Neural cell (in vitro differentiated cells): Measurements from ENCODE around the gene ZNF415. TPM values are rescaled to one million over a fixed set of nuclear protein-coding genes. Genes with fewer than 3 reads are reported as not detected.

Experiments
- H2AFZ ChIP-seq: fragments of 200-600, 300-800 bp; sonication (generic), shearing (Covaris generic); 2 replicates; pipeline ENCODE4 v1.6.0; 2014; ENCODE audit warnings: low read depth, mild to moderate bottlenecking, antibody characterized with exemption, low read length, moderate library complexity
- H3F3A ChIP-seq: fragments of 200-600 bp; shearing (Covaris generic); 2 replicates; pipeline ENCODE4 v1.6.1; 2016; ENCODE audit warnings: mild to moderate bottlenecking, moderate library complexity, mixed read lengths, antibody characterized with exemption, low read length; ENCODE audit not compliant: insufficient read depth, poor library complexity, severe bottlenecking
- H3K27ac ChIP-seq: fragments of 200-600, 300-800 bp; sonication (generic), shearing (Covaris generic); 2 replicates; pipeline ENCODE4 v1.5.1; 2014; ENCODE audit warnings: mild to moderate bottlenecking, low read length, moderate library complexity
- H3K27me3 ChIP-seq: fragments of 300-800, 200-600 bp; sonication (generic), shearing (Covaris generic); 2 replicates; pipeline ENCODE4 v1.6.0; 2014; ENCODE audit warnings: mild to moderate bottlenecking, low read depth, low read length, moderate library complexity; ENCODE audit not compliant: insufficient read depth
- H3K36me3 ChIP-seq: fragments of 300-800, 200-600 bp; sonication (generic), shearing (Covaris generic); 2 replicates; pipeline ENCODE4 v1.5.1; 2014; ENCODE audit warnings: mild to moderate bottlenecking, antibody characterized with exemption, low read length, moderate library complexity; ENCODE audit not compliant: insufficient read depth
- H3K4me2 ChIP-seq: fragments of 300-800, 200-600 bp; sonication (generic), shearing (Covaris generic); 2 replicates; pipeline ENCODE4 v1.6.0; 2014; ENCODE audit warnings: mild to moderate bottlenecking, low read length
- H3K4me3 ChIP-seq: fragments of 300-800, 200-600 bp; sonication (generic), shearing (Covaris generic); 2 replicates; pipeline ENCODE4 v1.5.1; 2014; ENCODE audit warnings: mild to moderate bottlenecking, low read length, moderate library complexity
- H3K79me2 ChIP-seq: fragments of 200-600 bp; shearing (Covaris generic); replicated peaks from 2 replicates; pipeline ENCODE4 v1.6.0; 2014; ENCODE audit warnings: mild to moderate bottlenecking, low read length, moderate library complexity; ENCODE audit not compliant: insufficient read depth
- H3K9ac ChIP-seq: fragments of 300-800, 200-600 bp; sonication (generic), shearing (Covaris generic); 2 replicates; pipeline ENCODE4 v1.6.1; 2016; ENCODE audit warnings: mild to moderate bottlenecking, low read length, mixed read lengths
- H3K9me2 ChIP-seq: fragments of 200-600 bp; shearing (Covaris generic); 2 replicates; pipeline ENCODE4 v1.6.1; 2016; ENCODE audit warnings: mild to moderate bottlenecking, low read length, mixed read lengths; ENCODE audit not compliant: insufficient read depth
- H3K9me3 ChIP-seq: fragments of 200-600, 300-800 bp; sonication (generic), shearing (Covaris generic); 2 replicates; pipeline ENCODE4 v1.6.1; 2016; ENCODE audit warnings: mild to moderate bottlenecking, mixed run types, low read length, moderate library complexity, mixed read lengths
- H4K20me1 ChIP-seq: fragments of 200-600 bp; shearing (Covaris generic); 2 replicates; pipeline ENCODE4 v1.6.1; 2016; ENCODE audit warnings: mild to moderate bottlenecking, mixed run types; ENCODE audit not compliant: insufficient read depth
- CTCF ChIP-seq: fragments of 450-650 bp; IDR thresholded peaks from 2 replicates; pipeline ENCODE4 v1.5.1; 2014; ENCODE audit warnings: antibody characterized with exemption, mild to moderate bottlenecking, moderate library complexity; ENCODE audit not compliant: poor library complexity, severe bottlenecking
- EP300 ChIP-seq: fragments of 450-650 bp; conservative IDR thresholded peaks from 2 replicates; pipeline ENCODE4 v1.6.1; 2014; ENCODE audit warnings: antibody characterized with exemption, mild to moderate bottlenecking, moderate library complexity; ENCODE audit not compliant: poor library complexity, severe bottlenecking
- EZH2 ChIP-seq: fragments of 200-600, 300-800 bp; shearing (Covaris generic), sonication (generic); IDR thresholded peaks from 2 replicates; pipeline ENCODE4 v1.6.1; 2014; ENCODE audit warnings: antibody characterized with exemption, low read length, borderline replicate concordance, mild to moderate bottlenecking; ENCODE audit not compliant: insufficient read depth, poor library complexity, severe bottlenecking
- MXI1 ChIP-seq: fragments of 450-650 bp; conservative IDR thresholded peaks from 2 replicates; pipeline ENCODE4 v1.6.1; 2014; ENCODE audit warnings: antibody characterized with exemption, mild to moderate bottlenecking; ENCODE audit not compliant: poor library complexity, severe bottlenecking
- POLR2AphosphoS5 ChIP-seq: IDR thresholded peaks from 2 replicates; pipeline ENCODE4 v1.6.1; 2012
- RAD21 ChIP-seq: fragments of 450-650 bp; conservative IDR thresholded peaks from 2 replicates; pipeline ENCODE4 v1.6.1; 2014; ENCODE audit warnings: antibody characterized with exemption, mild to moderate bottlenecking, moderate library complexity
- REST ChIP-seq: IDR thresholded peaks from 2 replicates; pipeline ENCODE4 v1.6.1; 2012; ENCODE audit warnings: borderline replicate concordance
- SMC3 ChIP-seq: fragments of 450-650 bp; conservative IDR thresholded peaks from 2 replicates; pipeline ENCODE4 v1.6.1; 2014; ENCODE audit warnings: antibody characterized with exemption, mild to moderate bottlenecking, moderate library complexity; ENCODE audit not compliant: poor library complexity
- TAF1 ChIP-seq: IDR thresholded peaks from 2 replicates; pipeline ENCODE4 v1.6.1; 2012; ENCODE audit warnings: low read depth
- polyA plus RNA-seq: library from polyadenylated mRNA; depleted of rRNA; stranded (reverse); fragments of >200 nt; gene quantifications from 2 replicates; pipeline ENCODE4 v1.2.3, GENCODE V29; 2014

The ZNF415 gene
- polyA plus RNA-seq, 1 donor from 2014 or later = 25.9 TPM

- peaks cover 50% of the 10 kb centered on the region for H3K36me3 ChIP-seq
- peaks cover 28% of the 10 kb centered on the region for H3K9me3 ChIP-seq
- no peak overlapping the region for H3K9ac ChIP-seq
These were observed 63.9 kb downstream of the ZNF415 start for GRCh38 chr19:53068834-53069233.

GRCh38 chr19:53068199-53068598, 64.5 kb downstream of the ZNF415 start:
- no peaks in the 10 kb centered on the region for H3K27me3 ChIP-seq
- no peak overlapping the region for H3K4me2 ChIP-seq
- no peak for TF ChIP-seq EZH2
- TF ChIP-seq RAD21 = no peak
- no peak for TF ChIP-seq MXI1
- TF ChIP-seq SMC3 = no peak
- no peak overlapping the region for H3K9ac ChIP-seq
- H3K4me3 ChIP-seq = no peak overlapping the region
- H3K9me2 ChIP-seq = no peaks in the 10 kb centered on the region
- H3K36me3 ChIP-seq = peaks cover 47% of the 10 kb centered on the region
- H3F3A ChIP-seq = no peaks in the 10 kb centered on the region
- H3K9me3 ChIP-seq = peaks cover 28% of the 10 kb centered on the region
- no peak overlapping the region for H3K27ac ChIP-seq
- no peaks in the 10 kb centered on the region for H4K20me1 ChIP-seq
- H2AFZ ChIP-seq = no peak overlapping the region
- H3K79me2 ChIP-seq = no peaks in the 10 kb centered on the region

More at GRCh38 chr19:53068834-53069233, 63.9 kb downstream of the ZNF415 start:
- no peak for TF ChIP-seq EP300
- H2AFZ ChIP-seq = no peak overlapping the region
- H3F3A ChIP-seq = no peaks in the 10 kb centered on the region
- H4K20me1 ChIP-seq = no peaks in the 10 kb centered on the region
- no peak overlapping the region for H3K27ac ChIP-seq
- no peaks in the 10 kb centered on the region for H3K79me2 ChIP-seq
- no peak overlapping the region for H3K4me2 ChIP-seq
- no peaks in the 10 kb centered on the region for H3K9me2 ChIP-seq
- H3K27me3 ChIP-seq = no peaks in the 10 kb centered on the region
- H3K4me3 ChIP-seq = no peak overlapping the region

- H3K4me2 ChIP-seq = no peak overlapping the region
- H2AFZ ChIP-seq = no peak overlapping the region
- H3K79me2 ChIP-seq = no peaks in the 10 kb centered on the region
- no peak overlapping the region for H3K27ac ChIP-seq
- H3K4me3 ChIP-seq = peak overlapping the region; percentile 59
- H3K9me3 ChIP-seq = peaks cover 2% of the 10 kb centered on the region
- TF ChIP-seq EP300 (no peak), EZH2 (no peak), TAF1 (no peak), POLR2AphosphoS5 (no peak), REST (no peak), SMC3 (no peak), RAD21 (no peak), CTCF (no peak), MXI1 (no peak)
- no peaks in the 10 kb centered on the region for H4K20me1 ChIP-seq
- no peaks in the 10 kb centered on the region for H3K9me2 ChIP-seq
- H3K36me3 ChIP-seq = no peaks in the 10 kb centered on the region
- H3F3A ChIP-seq = no peaks in the 10 kb centered on the region
- peaks cover 10% of the 10 kb centered on the region for H3K27me3 ChIP-seq
- H3K9ac ChIP-seq = no peak overlapping the region
These were observed 74.7 kb downstream of the ZNF415 start for GRCh38 chr19:53057904-53058580.
